A673 (cell line): ENCODE measurements around the gene CSNK2B.

Experiments
- CTCF ChIP-seq: fragments of 300-800, 200-600 bp; sonication (generic); conservative IDR thresholded peaks from 2 replicates; pipeline ENCODE4 v1.5.1; 2017; ENCODE audit warnings: low read depth, mild to moderate bottlenecking, antibody characterized with exemption, low read length, moderate library complexity, mixed read lengths
- EZH2 ChIP-seq: fragments of 200-600 bp; sonication (generic); IDR thresholded peaks from 2 replicates; pipeline ENCODE4 v1.6.1; 2017; ENCODE audit warnings: borderline replicate concordance, low read depth, mild to moderate bottlenecking, mixed read lengths, antibody characterized with exemption, low read length; ENCODE audit not compliant: poor library complexity, severe bottlenecking

DNA sequence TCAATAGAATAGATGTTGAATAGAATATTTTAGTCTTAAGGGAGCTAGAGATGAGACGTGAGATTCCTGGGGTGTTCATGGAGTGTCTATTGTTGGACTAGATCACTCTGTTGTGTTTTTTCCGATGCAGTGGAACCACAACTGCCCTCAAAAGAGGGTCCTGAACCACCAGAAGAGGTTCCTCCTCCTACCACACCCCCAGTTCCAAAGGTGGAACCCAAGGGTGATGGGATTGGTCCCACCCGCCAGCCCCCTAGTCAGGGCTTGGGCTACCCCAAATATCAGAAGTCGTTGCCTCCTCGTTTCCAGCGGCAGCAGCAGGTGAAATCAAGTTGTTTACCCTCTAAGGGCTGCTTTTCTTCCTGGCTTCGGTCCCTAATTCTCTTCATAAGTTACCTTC is 36.9 kb upstream of the CSNK2B start:
- TF ChIP-seq CTCF (no peak), EZH2 (no peak)
